NCI-H226 (cell line): ENCODE measurements around the gene KCTD21.
"Not testable (repeated sequence)": the region's sequence is repeated elsewhere in the genome, so short reads cannot be mapped to it uniquely, and the experiment has no call there.

Experiments used
- DNase-seq: peaks from one replicate; pipeline ENCODE4 v3.0.0-alpha.2; 2015

The KCTD21 gene, protein sequence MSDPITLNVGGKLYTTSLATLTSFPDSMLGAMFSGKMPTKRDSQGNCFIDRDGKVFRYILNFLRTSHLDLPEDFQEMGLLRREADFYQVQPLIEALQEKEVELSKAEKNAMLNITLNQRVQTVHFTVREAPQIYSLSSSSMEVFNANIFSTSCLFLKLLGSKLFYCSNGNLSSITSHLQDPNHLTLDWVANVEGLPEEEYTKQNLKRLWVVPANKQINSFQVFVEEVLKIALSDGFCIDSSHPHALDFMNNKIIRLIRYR

GRCh38 chr11:78188286-78189173, at the start of gene KCTD21, which contains the start of gene USP35:
Gene KCTD21 (minus strand): TSS chr11:78188626. CDS start chr11:78174554, 14,072 bp downstream.
Gene USP35 (plus strand): TSS chr11:78188919. CDS start chr11:78196246, 7,327 bp downstream.
- peak; percentile 98 for DNase-seq

- no peak for DNase-seq
Observed at GRCh38 chr11:78237293-78238046, 49.0 kb upstream of the KCTD21 start.

DNA sequence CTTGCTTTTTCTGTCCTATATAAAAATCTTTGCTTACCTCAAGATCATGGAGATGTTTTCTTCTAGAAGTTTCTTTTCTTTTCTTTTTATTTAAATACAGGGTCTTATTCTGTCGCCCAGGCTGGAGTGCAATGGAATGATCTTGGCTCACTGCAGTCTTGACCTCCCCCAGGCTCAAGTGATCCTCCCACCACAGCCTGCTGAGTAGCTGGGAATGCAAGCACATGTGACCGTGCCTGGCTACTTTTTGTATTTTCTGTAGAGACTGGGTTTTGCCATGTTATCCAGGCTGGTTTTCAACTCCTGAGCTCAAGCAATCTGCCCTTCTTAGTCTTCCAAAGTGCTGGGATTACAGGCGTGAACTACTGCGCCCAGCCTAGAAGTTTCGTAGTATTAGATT, 45.6 kb upstream of the KCTD21 start:
- no peak for DNase-seq

GRCh38 chr11:78233046-78233445, 44.6 kb upstream of the KCTD21 start:
- not testable (repeated sequence) for DNase-seq

- peak; percentile 66 for DNase-seq
Observed at GRCh38 chr11:78231962-78232501, 43.6 kb upstream of the KCTD21 start.

GRCh38 chr11:78230161-78230877, 41.9 kb upstream of the KCTD21 start:
- DNase-seq = peak; percentile 24

GRCh38 chr11:78229106-78229505, 40.7 kb upstream of the KCTD21 start:
- no peak for DNase-seq

DNA sequence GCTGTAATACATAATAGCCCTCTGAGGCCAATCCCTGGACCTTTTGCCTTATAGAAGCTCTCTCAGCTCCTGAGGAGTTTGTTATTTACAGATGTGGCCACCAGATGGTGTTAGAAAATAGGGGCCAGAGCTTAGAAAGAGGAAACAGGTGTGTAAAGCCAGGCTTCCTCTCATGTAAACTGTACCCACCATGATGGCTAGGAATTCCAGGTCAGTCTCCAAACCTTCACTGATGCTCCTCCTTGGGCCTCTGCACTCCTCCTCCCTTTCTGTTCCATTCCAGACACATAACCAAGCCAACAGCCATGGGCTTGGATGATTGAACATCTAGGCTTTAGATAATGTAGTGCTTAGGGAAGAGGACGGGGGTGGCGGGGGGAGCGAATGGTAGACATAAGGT, 40.0 kb upstream of the KCTD21 start:
- DNase-seq = peak; percentile 49

DNA sequence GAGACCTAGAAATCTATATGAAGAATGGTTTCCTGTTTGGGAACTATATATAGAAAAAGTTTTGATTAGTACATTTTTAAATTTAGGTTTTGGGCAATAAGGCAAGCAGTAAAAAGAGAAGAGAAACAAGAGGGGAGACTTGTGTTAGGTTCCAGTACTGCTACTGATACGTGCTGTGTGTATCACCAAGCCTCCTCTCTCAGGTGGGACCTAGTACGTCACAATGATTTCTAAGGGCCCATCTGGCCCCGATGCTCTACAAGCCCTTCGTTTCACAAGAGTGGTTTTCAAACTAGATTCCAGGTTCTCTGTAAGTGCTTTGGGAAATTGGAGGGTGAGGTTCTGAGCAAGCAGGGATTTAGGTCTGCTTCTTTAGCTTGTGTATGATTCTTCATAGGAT, 39.5 kb upstream of the KCTD21 start:
- no peak for DNase-seq

- no peak for DNase-seq
Observed at GRCh38 chr11:78226684-78227680, 38.6 kb upstream of the KCTD21 start.

DNA sequence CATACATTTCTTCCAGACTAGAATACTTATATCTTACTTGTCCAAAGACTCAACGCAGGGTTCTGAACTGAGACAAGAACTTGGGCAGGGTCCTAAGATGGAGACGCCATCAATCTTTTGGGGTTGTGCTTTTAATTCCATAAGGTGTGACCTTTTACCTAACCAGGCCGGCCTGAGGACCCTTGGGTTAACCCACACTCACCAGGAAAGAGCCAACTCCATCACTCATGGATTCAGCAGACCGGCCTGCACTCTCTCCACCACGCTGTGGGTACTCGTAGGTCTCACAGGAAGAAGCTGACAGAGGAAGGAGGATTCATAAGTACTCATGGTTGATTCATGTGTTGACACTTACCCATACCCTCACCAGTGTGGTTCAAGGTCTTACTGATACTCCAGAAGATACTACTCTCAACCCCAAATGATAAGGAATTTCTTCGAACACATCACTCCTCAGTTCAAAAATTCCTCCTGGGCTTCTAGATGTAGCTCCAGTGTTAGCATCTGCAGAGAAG, 36.5 kb upstream of the KCTD21 start:
- DNase-seq = no peak

GRCh38 chr11:78224506-78224905, 36.1 kb upstream of the KCTD21 start:
- no peak for DNase-seq

- no peak for DNase-seq
Observed at GRCh38 chr11:78223320-78223954, 35.0 kb upstream of the KCTD21 start.

- DNase-seq = not testable (repeated sequence)
Observed at GRCh38 chr11:78222726-78223125, 34.3 kb upstream of the KCTD21 start.

- no peak for DNase-seq
Observed at GRCh38 chr11:78221396-78222315, 33.2 kb upstream of the KCTD21 start.

DNA sequence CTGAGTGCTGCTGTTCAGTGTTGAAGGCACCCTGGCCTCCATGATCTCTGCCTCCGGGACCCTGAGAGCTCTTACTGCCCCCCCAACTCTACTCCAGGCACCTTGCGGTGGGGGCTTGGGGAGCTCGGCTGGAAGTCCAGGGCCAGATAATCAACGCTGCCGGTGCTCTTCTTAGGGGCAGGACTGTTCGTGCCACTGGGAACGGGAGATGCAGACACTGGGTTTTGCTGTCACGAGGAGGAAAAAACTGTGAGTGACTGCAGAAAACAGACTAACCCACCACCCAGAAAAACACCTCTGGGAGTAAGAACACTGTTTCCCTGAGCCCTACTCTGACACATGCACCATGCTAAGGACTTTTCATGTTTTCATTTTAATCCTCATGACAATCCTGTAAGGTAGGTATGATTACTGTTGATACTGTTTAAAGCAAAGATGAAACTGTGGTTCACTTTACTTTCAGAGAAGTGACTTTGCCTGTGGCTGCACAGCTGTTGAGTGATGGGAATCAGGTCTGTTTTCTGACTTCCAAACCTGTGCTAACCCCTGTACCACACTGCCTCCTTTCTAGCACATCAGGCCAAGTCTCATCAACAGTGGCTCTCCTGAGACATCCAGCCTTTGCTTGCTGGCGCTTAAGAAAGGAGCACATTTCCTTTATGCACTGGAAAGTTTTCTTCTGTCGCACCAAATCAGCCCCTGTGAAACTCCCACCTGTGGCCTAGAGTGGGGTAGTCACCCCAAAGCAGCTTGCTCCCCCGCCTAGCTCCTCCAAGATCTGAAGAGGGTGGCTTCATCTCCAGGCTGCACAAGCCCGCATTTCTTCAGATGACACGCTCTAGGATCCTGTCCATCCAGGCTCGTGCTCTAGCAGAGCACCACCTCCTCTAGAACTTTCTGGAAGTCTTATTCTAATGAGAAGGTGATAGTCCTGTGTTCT, 32.1 kb upstream of the KCTD21 start:
- no peak for DNase-seq

GRCh38 chr11:78219493-78220217, 31.2 kb upstream of the KCTD21 start:
- DNase-seq = no peak
